GM11168 (cell line): ENCODE results near the gene OR2J2.
"Not testable (repeated sequence)": the region's sequence is repeated elsewhere in the genome, so short reads cannot be mapped to it uniquely, and the experiment has no call there.

Experiments
- in situ Hi-C: fragments of 300-500 bp; cut with MboI; formaldehyde crosslinking; loops from one replicate; pipeline ENCODE4 v1.12.0; 2022; ENCODE audit warnings: low sequenced_read_pairs; ENCODE audit not compliant: unreplicated experiment

The OR2J2 gene

DNA sequence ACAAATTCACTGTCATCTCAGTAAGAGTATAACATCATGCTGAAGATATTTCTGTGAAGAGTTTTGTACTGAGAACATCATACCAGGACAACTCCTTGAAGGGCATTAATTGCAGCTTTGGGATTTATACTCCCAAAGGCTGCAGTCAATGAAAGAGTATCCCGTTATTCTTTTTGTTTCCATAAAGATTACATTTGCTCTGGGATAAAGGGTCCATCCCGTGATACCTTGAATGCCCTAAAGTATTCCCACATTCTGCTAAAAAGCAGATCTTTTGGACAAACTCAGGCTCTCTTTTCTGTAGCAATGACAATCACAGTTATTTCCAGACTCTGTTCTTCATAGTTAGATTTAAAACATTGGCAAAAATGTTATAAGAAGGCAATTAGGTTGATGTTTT is at the start of gene OR2J2:
Gene OR2J2 (plus strand): TSS at position 301 of the 400 bp plus-strand sequence. CDS start 2,729 bp downstream, outside the sequence.
- in situ Hi-C loops = not testable (repeated sequence)

DNA sequence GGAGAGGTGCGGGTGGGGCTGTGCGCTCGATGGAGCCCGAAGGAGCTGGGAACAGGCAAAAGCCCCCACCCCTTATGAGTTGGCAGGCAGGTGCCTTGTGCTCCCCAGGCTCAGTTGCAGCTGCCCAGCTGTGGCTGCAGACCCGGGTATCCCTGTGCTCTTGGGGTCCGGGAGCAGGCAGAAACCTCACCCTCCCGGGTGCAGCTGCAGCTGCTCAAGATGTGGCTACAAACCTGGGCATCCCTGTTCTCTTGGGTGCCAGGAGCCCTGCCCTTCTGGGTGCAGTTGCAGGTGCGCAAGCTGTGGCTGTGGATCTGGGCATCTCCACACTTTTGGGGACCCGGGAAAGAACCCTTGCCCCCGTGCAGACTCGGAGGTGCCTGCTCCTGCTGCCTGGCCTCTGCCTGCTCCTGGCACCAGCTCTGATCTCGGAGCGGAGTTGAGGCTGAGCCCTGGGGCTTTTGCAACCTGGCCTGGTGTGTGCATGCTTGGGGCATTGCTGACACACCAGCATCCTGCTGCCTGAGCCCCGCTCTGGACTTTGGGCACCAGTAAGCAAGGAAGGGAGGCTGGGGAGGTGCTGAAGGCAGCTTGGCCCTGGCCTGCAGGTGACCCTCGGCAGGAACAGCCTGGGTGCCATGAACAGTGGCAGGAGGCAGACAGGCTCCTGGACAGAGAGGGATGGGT is 41.2 kb upstream of the OR2J2 start:
- in situ Hi-C loops = no loop called here

DNA sequence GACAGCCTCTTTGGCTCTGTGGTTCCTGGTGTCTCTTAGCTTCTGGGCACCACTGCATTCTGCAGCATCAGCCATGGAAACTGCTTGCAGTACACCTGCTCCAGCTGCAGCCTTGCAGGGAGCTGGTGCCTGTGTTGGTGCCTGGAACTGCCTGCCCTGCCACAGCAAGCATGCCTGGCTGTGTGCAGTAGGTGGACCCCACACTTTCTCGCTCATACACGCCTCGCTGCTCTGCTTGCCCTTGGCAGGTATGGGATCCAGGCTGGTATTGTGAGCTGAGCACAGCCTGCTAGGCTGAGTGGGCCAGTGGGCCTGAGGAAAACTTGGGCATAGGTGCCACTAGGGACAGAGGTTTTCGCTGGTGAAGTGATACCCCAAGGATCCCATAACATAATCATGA is 40.1 kb upstream of the OR2J2 start:
- in situ Hi-C loops = no loop called here

DNA sequence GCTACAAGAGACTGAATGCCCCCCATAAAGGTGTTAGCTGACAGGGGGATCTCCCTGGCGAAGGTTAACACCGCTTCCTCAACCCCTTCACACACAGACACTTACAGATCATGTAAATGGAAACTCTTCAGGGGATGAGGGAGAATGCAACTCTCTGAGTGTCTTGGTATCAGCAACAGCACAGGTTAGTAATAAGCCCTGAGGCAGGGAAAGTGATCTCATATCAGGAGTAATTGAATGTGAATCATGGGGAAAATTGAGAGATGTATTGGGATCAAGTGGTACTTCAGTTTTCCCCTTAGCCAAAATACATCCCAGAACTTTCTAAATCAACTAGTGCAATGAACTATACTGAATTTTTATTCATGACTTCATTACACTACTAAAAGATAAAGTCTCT is 39.0 kb upstream of the OR2J2 start:
- in situ Hi-C loops = no loop called here

DNA sequence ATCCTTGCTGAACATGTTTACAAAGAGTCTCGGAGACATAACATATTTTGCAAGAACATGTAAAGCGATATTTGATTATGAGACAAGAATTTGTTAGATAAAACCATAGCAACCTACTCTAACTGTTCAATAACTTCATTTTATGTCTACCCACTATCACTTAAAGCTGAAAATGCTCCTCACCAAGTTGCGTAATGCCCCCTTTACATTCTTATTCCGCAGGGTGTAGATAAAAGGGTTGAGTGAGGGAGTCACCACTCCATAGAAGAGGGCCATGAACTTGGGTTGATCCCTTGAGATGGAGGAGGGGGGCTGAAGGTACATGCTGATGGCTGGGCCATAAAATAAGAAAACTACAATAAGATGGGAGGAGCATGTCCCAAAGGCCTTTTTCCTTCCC is 33.0 kb upstream of the OR2J2 start:
- in situ Hi-C loops = no loop called here

DNA sequence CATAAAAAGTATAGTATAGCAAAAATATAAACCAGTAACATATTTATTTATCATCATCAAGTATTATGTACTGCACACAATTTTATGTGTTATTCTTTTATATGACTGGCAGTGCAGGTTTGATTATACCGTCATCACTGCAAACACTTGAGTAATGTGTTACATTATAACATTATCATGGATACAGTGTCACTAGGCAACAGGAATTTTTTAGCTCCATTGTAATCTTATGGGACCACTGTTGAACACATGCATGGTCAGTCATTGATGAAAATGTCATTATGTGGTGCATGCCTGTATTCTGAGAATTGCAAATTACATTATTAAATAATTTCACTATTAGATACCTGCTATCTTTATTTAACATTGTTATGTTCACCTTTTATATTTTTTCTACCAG is 29.1 kb upstream of the OR2J2 start:
- in situ Hi-C loops = no loop called here

DNA sequence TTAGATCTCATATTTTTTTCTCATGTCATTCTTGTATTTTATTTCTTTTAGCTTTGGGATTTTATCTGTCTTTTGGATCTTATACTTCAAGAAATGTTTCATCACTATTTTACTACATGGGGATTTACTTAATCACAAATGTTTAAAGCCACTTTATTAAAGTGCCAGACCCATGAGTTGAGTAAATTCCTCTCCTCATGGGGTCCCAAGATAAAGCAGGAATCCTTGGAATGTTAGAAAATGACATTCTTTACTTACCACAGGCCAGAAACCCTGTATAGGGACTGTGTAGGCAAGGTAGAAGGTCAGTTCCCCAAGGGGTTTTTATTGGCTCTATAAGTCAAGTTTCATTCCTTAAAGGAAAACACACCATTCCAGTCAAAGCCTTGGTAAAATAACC is 28.4 kb upstream of the OR2J2 start:
- in situ Hi-C loops = no loop called here

DNA sequence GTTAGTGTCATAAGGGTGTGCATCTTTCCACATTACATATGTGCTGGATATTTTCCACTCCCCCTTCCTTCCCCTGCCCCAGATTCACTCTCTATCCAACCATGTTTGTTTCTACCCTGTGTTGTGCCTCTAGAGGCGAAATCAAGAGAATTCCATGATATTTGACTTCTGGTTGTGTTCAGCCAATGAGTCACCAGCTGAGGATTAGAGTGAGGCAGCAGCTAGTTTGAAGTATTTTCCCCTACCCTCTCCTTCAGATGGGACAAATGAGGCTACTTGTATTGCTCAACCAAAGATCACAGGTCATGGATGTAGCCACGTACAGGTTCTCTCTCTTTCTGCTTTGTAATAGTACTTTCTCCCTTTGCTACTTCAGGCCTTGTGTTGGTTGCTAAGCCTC is 24.5 kb upstream of the OR2J2 start:
- in situ Hi-C loops = no loop called here

DNA sequence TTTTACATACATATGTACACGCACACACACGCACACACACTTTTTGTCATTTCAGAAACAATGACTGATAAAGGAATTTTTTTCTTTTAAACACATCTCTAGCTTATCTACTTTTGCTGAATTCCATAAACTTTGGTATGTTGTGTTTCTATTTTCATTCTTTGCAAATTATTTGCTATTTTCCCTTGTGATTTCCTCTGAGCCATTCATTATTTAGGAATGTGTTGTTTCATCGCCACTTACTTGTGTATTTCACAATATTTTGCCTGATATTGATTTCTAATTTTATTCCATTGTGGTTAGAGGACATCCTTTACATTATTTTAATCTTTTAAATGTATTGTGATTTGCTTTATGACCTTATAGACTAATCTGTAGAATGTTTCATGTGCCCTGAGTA is 23.6 kb upstream of the OR2J2 start:
- in situ Hi-C loops = no loop called here

DNA sequence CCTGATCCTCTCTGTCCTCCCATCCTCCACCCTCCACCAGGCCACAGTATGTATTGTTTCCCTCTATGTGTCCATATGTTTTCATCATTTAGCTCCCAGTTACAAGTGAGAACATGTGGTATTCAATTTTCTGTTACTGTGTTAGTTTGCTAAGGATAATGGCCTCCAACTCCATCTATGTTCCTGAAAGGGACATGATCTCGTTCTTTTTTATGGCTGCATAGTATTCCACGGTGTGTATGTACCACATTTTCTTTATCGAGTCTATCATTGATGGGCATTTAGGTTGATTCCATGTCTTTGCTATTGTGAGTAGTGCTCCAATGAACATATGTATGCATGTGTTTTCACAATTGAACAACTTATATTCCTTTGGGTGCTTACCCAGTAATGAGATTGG is 21.3 kb upstream of the OR2J2 start:
- in situ Hi-C loops = not testable (repeated sequence)

DNA sequence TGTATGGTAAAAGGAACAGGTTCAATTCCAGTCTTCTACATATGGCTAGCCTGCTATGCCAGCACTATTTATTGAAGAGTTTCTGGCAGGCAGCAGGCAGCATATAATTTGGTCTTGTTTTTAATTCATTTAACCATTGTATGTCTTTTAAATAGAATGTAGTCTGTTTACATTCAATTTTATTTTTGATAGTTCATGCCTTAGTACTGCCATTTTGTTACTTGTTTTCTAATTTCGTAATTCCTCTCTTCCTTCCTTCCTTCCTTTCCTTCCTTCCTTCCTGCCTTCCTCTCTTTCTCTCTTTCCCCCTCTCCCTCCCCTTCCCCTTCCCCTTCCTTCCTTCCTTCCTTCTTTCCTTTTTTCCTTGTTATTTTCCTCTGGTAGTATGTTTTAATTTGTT is 17.6 kb upstream of the OR2J2 start:
- in situ Hi-C loops = no loop called here

DNA sequence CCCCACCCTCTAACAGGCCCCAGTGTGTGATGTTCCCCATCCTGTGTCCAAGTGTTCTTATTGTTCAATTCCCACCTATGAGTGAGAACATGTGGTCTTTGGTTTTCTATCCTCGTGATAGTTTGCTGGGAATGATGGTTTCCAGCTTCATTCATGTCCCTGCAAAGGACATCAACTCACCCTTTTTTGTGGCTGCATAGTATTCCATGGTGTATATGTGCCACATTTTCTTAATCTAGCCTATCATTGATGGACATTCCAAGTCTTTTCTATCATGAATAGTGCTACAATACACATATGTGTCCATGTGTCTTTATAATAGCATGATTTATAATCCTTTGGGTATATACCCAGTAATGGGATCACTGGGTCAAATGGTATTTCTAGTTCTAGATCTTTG is 15.5 kb upstream of the OR2J2 start:
- in situ Hi-C loops = not testable (repeated sequence)

DNA sequence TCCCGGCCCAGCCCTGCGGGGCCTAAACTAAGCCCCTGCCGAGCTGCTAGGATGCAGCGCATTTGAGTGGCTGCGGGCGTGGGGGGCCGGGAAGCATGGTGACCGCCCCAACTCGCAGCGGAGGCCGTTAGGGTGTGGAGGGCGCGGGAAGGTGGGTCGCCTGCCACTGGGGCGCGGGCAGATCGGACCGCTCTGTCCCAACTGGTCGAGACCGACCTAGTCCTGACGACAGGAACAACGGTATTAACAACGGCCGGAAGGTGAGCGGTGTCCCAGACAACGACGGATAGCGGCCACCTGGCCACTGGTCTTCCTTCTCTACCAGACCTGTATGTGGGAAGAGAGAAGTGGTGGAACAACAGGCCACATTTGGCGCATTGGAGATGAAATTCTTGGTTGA is 10.8 kb upstream of the OR2J2 start:
- in situ Hi-C loops = not testable (repeated sequence)

DNA sequence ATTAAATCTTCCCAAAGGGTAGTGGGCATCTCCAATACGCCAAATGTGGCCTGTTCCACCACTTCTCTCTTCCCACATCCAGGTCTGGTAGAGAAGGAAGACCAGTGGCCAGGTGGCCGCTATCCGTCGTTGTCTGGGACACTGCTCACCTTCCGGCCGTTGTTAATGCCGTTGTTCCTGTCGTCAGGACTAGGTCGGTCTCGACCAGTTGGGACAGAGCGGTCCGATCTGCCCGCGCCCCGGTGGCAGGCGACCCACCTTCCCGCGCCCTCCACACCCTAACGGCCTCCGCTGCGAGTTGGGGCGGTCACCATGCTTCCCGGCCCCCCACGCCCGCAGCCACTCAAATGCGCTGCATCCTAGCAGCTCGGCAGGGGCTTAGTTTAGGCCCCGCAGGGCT is 5.1 kb upstream of the OR2J2 start:
- in situ Hi-C loops = not testable (repeated sequence)

DNA sequence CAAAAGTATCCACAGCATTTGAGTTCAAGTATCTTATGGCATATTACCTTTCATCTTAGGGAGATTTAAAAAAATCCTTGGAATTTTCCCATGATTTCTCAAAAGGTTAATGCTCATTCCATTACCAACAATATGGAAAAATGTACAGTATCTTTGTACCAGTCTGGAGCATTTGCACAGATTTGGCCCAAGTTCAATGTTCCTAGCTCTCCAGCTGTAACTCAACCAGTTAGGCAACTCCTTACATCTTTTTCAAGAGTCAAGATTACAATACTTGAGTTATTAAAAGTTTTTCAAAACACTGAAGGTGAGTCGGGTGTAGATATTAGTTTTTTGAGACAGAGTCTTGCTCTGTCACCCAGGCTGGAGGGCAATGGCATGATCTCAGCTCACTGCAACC is 1.0 kb downstream of the OR2J2 start:
- in situ Hi-C loops = no loop called here

DNA sequence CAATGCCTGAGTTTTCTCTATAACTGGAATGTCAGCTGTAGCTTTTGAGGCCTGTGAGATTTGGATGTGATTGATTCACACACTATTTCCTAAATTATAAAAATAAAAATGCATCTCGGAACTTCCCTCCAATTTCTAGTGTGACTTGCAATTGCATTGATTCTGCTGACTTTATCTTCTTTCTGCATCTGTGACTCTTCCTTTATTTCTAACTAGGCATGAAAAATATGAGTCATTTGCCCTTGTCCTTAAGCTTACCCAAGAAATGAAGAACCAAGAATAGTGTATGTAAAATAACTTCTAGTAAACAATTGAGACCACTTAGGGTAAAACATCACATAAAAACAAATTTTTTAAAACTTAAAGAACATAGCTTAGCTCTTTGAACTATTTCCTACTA is 12.9 kb downstream of the OR2J2 start:
- in situ Hi-C loops = no loop called here

DNA sequence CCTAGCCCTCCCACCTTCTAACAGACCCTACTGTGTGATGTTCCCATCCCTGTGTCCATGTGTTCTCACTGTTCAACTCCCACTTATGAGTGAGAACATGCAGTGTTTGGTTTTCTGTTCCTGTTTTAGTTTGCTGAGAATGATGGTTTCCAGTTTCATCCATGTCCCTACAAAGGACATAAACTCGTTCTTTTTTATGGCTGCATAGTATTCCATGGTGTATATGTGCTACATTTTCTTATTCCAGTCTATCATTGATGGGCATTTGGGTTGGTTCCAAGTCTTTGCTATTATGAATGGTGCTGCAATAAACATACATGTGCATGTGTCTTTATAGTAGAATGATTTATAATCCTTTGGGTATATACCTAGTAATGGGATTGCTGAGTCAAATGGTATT is 18.0 kb downstream of the OR2J2 start:
- in situ Hi-C loops = not testable (repeated sequence)

DNA sequence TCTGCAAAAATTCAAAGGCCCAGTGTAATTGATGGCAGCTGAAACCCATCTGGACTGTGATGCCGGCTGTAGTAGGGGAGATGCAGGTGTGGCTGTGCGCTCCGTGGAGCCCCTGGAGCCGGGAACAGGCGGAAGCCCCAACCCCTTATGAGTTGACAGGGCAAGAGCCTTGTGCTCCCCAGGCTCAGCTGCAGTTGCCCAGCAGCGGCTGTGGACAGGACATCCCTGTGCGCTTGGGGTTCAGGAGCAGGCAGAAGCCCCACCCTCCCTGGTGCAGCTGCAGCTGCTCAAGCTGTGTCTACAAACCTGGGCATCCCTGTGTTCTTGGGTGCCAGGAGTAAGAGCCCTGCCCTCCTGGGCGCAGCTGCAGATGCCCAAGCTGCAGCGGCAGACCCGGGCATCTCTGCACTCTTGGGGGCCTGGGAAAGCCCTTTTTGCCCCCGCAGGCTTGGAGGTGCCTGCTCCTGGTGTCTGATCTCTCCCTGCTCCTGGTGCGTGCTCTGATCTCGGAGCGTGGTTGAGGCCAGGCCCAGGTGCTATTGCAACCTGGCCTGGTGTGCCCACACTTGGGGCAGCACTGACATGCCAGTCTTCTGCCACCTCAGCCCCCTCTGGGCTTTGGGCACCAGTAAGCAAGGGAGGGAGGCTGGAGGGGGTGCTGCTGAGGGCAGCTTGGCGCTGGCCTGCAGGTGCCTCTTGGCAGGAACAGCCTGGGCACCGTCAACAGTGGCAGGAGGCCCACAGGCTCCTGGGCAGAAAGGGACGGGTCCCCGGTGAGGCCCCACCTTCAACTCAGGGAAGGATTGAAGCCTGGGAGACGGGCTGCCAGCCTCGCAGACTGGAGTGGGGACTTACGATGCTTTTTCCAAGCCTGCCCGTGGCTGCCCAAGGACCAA is 30.3 kb downstream of the OR2J2 start:
- in situ Hi-C loops = no loop called here

DNA sequence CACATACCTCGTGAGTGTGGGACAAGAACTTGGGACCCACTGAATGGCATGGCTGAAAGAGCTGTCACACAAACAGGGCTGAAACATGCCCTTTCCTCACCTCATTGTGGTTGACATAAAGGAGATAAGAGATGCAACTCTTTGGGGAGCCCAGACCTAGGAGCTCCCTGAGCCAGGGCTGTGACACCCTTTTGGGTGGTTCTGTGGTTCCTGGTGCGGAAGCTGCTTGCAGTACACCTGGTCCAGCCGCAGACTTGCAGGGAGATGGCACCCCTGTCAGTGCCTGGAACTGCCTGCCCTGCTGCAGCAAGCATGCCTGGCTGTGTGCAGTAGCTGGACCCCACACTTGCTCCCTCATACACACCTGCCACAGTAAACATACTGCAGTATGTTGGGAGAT is 31.3 kb downstream of the OR2J2 start:
- in situ Hi-C loops = no loop called here

DNA sequence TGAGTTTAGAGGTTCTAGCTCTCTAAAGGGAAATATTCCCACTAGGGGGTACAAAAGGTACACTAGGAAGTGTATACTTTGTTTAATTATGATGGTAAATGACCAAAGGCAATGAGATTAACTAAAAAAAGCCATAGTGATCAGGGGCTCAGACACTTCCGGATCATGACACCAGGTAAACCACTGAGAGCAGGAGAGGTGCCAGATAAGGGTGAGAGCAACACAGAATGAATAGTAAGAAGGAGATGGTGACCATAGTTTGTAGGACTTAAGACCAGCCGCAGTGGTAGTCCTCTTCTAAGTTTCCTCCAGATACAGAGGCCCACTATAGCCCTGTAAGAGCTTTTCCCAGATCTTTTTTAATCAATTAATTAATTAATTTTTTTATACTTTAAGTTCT is 40.8 kb downstream of the OR2J2 start:
- in situ Hi-C loops = no loop called here

DNA sequence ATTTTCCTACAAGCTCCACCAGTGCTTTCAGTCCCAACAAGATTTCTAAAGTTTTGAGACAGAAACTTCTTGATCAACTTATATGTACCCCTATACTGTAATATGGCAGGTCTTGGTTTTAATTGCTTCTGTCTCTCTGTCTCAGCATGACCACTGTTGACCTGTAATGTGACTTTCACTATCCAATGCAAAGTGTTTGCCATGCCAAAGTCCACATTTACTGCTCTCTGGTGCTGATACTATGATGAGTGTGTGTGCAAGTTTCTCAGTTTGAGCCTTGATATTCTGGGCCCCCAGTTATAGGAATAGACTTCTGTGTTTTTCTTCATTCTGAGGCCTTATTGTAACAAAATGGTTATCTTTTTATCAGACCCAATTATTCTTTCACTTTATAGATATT is 45.8 kb downstream of the OR2J2 start:
- in situ Hi-C loops = no loop called here

DNA sequence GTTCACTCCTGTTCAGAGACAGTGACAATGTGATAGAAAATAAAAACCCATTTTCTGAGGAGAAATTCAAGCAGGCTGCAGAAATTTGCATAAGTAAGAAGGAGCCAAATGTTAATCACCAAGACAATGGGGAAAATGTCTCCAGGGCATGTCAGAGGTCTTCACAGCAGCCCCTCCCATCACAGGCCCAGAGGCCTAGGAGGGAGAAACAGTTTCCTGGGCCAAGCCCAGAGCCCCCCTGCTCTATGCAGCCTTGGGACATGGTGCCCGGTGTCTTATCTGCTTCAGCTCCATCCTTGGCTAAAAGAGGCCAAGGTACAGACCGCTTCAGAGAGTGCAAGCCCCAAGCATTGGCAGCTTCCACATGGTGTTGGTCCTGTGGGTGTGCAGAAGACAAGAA is 46.5 kb downstream of the OR2J2 start:
- in situ Hi-C loops = not testable (repeated sequence)
